Stimulated activated CD8-positive, alpha-beta memory T cell treated with anti-CD3 and anti-CD28 coated beads, Interleukin-7, amount 100 ng/mL, for 1 hour (primary cell): Measurements from ENCODE around the gene C20orf202.
A peak's percentile ranks its signal among the peaks of the same experiment; 100 is the strongest.

Experiments used
- DNase-seq, 2 donors: peaks; one replicate each; pipeline ENCODE4 v3.0.0-alpha.2; 2020; ENCODE audit warnings: low read depth in 2 of 2

The C20orf202 gene

DNA sequence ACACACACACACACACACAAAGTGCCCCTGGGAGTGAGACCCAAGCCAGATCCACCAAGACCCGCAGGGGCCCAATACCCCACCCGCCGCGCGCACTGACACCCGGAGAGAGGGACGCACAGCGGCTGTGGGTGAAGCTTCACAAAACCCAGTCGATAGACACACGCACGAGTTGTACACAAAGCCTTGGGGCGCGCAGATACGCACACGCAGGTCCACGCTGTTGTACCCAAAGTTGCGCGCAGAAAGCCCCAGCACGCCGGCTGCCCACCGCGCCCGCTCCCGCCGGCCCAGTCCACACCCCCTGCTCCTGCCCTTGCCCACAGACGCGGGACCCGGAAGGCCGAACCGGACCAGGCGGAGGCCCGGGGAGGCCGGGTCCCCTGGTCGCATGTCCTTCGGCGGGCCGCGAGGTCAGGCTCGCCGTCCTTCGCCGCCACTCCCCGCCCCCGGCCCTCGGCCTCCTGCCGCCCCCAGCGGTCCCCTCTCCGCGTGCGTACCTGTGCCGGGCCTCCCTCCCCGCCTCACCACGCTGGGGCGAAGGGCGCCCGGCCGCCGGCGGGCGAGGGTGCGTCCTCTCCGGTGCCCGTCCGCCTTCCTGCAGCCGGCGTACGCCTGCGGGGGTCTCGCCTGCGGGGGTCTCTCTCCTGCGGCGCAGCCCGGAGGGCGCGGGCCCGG lies 18.5 kb upstream of the C20orf202 start, which contains the start of gene TMEM74B:
Gene TMEM74B (minus strand): TSS at position 344 of the 678 bp plus-strand sequence. CDS start 1,180 bp downstream, outside the sequence.
- no peak for DNase-seq

DNA sequence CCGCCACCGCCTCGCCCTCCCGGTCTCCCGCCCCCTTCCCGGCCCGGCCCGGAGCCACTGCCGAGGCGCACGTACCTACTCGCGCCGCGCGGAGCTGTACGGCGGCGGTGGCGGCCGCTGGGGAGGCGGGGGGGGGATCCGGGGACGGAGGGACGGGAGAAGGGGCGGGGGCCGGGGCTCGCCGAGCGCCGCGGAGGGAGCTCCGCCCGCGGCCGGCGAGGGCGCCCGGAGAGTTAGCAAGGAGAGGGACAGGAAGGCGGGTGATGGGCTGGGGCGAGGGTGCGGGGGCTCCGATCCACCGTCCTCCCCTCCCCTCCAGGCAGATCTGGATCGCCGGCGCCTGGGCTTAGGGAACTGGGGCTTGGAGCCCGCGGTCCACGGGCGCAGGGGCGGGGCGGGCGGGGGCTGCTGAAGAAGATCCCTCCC lies 17.9 kb upstream of the C20orf202 start:
- no peak for DNase-seq

DNA sequence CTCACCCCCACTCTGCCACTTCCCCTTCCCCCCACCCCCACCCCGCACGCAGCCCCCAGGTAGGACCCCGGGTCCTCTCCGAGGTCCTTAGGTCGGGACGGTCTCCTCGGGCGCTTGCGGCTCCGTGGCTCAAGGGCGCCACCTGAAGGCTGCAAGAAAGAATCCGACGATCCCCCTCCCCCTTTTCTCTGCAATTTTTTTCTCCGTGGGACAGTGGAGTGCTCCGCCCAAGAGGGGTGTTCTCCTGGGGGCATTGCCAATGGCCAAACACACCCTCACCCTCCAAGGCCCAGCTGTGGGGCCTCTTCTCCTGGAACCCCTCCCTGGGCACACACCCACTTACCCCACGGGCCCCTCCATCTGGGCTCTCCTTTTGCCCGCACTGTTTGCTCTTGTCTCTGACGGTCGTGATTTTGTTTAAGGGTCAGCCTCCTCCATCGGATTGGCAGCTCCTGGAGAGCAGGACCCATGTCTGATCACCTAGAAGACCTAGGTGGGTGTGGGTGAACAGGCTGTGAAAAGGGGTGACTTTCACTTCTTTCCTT lies 17.4 kb upstream of the C20orf202 start:
- peak in 1 of 2 donors; percentile 4 for DNase-seq

DNA sequence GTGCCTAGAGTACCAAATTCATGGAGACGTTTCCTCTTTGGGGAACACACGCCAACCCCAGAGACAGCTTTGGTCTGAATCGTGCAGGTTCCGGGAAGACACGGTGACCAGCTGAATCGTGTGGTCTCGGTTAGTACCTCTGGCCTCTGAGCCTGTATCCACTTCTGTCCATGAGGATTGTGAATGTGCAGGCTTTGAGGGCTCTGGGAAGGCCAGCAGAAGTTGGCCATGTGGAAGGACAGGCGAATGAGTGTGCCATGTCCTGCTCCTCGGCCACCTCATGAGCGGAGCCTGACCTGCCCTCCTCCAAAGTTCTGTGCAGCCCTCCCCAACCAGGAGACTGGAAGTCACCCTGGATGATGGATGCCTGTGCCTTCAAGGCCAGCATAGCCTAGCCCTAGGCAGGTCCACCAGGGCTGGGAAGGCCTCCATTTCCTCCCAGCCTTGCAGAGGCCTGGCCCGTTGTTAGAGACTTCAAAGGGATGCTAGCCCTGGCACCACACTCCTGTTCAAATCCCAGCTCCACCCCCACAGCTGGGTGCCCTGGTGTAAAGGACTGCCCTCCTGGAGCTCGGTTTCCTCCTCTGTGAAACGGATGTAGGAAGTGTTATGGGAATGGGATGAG lies 16.8 kb upstream of the C20orf202 start:
- DNase-seq = no peak

DNA sequence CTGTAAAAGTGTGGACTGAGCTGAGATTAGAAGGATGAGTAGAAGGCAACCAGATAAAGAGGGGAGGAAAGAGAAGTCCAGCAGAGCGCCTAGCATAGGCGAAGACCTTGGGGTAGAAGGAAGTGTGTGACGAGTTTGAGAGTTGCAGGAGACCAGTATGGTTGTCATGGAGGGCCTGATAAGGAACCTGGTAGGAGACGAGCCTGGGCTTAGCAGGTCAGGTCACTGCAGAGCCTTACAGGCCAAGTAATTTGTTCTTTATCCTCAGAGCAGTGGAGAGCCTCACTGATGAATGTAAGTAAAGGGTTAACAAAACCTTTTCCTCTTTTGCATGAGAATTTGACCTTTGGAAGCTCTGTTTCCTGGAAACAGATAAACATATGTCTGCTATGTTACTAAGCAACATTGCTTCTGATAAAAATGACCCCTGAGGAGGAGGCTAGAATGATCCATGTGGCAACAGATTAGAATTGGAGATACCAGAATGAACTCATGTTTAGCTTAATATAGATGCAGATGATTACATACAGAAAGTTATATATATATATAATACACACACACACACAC lies 15.6 kb upstream of the C20orf202 start:
- DNase-seq = no peak

DNA sequence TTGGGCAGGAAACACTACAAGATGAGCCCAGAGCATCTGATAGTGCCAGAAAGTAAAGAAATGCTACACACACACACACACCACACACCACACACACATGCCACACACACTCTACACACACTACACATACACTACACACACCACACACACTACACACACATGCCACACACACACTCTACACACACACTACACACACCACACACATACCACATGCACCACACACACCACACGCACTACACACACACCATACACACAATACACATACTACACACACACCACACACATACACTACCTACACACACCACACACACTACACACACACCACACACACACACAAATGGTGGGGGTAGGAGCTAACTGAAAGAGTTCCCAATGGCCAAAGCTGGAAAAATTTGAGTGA lies 14.9 kb upstream of the C20orf202 start:
- no peak for DNase-seq

DNA sequence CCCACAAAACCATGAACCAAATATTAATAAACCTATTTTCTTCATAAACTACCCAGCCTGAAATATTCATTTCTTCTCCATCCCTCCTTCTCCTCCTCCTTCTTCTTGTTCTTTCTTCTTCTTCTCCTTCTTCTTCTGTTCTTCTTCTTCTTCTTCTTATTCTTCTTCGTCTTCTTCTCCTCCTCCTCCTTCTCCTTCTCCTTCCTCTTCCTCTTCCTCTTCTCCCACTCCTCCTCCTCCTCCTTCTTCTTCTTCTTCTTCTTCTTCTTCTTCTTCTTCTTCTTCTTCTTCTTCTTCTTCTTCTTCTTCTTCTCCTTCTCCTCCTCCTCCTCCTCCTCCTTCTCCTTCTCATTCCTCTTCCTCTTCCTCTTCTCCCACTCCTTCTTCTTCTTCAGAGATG lies 13.4 kb upstream of the C20orf202 start:
- no peak for DNase-seq

DNA sequence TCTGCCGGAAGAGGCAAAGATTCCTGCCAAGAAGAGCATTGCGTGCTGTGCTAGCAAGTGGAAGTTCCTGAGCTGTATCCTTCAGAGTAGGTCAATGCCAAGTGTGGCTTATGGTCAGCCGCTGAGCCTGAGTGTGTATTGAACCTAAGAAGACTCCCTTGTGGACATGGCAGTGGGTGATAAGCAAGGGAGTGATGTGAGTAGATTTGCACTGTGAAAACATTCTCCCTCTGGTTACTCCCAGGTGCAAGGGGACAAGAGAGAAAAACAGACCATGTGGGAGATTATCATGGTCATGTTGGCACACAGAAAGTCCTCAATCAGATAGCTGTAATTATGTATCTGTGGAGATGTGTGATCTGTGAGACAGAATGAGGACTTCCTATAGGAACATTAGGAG lies 12.4 kb upstream of the C20orf202 start:
- DNase-seq = no peak

DNA sequence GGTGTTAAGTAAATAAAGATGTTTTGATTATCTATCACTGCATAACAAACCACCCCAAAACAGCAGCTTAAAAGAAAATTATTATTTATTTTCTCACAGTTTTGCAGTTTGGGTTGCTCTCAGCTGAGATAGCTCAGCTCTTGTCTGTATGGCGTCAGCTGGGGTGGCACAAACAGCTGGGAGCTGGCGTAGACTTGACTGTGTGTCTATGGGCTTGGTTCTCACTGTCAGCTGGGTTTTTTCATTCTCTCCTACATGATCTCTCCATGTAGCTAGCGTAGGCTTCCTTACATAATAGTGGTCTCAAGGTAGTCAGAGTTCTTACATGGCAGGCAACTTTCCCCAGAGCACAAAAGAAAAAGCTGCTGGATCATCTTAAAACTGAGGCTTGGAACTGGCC lies 12.0 kb upstream of the C20orf202 start:
- DNase-seq = no peak

DNA sequence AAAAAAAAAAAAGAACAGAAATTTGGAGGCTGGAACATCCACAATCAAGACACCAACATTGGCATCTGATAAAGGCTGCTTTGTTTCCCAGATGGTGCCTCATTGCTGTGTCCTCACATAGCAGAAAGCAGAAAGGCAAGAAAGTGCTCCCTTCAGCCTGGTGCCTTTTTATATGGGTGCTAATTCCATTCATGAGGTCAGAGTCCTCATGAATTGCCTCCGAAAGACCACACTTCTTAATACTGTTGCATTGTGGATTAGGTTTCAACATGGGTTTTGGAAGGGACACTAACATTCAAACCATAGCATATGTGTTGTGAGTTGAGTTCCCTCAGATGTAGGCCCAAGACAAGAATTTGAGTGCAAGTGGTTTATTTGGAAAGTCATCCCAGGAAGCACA lies 8.0 kb upstream of the C20orf202 start:
- DNase-seq = no peak

DNA sequence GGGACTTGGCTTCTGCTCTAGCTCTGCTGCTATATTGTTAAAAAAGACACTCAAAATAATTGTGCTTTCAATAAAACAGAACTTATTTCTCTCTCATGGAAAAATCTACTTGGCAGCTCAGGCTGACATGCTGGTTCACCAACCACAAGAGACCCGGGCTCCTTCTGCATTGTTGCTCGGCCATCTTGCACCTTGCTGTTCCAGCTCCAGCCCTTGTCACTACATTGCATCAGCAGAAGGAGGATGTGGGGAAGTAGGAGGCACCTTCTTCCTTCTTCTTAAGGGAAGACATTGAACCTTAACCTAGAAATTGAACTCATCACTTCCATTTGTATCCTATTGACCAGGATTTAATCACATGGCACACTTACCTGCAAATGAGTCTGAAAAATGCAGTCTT lies 6.6 kb upstream of the C20orf202 start:
- DNase-seq = no peak

DNA sequence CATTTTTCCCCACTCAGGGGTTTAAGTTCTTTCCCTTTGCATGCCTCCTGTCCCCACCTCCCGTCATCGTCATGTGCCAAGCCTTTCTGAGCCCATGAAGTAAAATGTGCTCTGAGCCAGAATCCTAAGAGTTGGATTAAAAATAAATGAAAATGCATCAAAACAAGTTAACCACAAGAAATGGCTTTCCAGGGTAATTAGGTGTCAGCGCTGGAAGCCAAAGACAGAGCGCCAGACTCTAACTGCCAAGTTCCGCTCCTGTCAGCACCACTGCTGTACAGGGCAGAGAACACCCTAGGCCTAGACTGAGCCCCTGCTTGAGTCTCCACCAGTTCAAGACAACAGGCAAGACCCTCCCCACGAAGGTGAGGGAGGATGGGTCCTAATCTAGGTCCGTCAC lies 5.5 kb upstream of the C20orf202 start:
- DNase-seq = no peak

DNA sequence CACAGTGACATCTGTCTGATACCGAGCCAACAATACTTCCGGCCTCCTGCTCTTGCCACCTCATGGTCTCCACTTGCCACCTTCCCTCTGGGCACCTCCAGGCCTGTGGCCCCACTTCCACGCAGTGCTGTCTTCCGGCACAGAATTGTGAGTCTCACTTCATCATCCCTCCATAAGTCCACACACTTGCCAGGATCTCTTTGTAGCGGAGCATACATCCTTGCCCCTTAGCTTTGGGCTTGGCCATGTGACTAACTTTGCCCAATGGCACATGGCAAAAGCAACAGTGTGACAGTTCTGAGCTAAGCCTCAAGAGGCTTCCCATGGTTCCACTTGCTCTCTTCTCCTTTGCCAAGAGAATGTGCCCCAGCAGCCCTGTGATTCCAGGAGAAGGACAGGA lies 4.5 kb upstream of the C20orf202 start:
- no peak for DNase-seq

DNA sequence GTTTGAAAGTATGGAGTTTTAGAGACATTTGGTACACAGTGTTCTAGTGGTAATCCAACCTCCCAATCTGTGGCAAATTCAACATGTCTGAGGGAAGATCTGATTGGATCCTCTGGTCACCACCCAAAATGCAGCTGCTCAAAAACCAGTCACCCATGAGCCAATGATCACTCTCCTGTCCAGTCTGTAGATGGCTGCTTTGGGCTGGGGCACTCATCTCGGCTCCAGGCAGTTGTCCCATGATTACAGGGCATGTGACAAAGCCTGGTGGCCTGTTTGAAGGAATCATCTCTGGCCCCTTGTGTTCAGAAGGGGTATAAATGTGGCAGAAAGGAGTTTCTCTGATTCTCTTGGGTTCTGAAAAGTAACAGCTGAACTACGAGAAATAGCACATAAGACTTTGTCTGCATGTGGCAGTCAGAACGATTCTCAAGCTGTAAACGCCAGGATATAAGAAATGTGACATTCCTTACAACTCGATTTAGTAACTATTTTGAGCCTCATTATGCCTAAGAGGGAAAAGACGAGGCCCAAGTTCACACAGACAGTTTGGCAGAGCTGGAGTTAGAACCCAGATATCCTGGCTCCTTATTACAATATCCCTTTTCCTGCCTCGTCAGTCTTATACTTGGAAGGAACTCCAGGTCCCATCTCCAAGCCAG lies 3.9 kb upstream of the C20orf202 start:
- no peak for DNase-seq

DNA sequence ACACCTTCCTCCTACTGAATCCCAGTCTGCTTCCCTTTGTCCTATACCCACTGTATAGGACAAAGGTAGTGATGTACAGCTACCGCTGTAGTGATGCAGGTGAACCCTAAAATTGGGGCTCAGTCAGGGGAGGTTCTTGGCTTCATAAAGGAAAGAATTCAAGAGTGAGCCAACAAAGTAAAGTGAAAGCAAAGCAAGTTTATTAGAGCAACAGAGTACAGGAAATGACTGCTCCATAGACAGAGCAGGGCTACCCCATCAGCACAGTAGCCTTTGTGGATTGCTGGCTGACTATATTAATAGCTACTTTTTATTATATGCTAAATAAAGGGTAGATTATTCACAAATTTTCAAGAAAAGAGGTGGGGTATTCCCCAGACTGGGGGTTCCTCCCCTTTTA lies 3.3 kb upstream of the C20orf202 start:
- DNase-seq = no peak

DNA sequence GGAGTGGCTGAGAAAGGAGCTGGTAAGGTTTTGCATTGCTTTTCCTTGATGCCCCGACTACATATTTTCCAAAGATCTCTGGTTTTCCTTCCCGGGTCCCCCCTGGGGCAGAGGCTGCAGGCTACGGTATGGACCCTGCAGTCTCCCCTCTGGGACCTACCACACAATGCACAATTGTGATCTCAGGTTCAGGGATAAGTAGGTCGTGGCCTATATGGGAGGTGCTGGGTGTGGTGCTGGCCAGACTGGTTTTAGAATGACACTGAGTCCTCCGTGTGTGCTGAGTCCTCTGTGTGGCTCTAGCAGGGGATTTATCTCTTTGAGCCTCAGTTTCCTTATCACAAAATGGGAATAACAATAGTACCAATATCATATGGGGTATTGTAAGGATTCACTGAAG lies 376 bp downstream of the C20orf202 start:
- no peak for DNase-seq

DNA sequence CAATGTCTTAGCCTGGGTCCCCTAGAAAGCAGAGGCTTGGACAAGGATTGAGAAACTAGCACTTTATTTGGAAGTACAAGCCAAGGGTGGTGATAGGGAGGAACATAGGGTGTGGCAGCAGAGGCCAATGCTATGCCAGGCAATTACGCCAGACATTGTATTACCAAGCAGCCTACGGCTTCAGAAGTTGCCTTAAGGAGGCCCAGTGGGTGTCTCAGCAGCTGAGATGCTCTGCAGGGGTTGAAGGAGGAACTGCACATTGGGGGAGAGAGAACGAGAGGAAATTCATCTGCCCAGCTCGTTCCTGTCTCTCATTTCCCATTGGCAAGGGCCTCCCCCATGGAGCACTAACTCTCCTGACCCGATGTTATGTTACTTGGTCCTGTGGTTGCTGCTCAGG lies 859 bp downstream of the C20orf202 start:
- DNase-seq = no peak

DNA sequence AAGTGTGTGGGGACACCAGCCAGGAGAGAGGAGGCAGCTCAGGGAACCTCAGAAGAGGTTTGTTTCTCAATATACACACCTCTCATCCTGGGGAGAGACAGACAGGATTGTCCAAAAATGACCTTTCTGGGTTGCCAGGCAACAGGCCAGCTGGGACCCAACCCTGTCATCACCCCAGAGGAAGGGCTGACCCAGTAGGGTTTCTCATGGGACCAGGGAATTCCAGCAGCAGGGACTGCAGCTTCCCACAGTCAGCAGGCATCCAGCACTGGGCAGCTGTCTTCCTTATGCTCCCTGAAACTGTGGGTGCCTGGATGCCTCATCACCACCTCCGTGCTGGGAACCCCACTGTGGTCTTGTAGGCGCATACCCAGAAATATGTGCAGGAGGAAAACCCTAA lies 1.3 kb downstream of the C20orf202 start:
- no peak for DNase-seq

DNA sequence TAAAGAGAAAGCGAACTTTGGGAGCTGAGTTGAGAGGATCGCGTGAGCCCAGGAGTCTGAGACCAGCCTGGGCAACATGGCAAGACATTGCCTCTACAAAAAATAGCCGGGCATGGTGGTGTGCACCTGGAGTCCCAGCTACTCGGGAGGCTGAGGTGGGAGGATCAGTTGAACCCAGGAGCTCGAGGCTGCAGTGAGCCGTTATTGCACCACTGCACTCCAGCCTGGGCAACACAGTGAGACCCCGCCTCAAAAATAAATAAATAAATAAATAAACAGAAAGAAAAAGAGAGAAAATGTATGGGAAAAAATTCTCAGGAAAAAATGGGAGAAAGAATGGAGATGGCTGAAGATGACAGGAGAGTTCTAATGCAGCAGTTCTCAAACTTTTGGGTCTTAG lies 2.5 kb downstream of the C20orf202 start:
- no peak for DNase-seq

DNA sequence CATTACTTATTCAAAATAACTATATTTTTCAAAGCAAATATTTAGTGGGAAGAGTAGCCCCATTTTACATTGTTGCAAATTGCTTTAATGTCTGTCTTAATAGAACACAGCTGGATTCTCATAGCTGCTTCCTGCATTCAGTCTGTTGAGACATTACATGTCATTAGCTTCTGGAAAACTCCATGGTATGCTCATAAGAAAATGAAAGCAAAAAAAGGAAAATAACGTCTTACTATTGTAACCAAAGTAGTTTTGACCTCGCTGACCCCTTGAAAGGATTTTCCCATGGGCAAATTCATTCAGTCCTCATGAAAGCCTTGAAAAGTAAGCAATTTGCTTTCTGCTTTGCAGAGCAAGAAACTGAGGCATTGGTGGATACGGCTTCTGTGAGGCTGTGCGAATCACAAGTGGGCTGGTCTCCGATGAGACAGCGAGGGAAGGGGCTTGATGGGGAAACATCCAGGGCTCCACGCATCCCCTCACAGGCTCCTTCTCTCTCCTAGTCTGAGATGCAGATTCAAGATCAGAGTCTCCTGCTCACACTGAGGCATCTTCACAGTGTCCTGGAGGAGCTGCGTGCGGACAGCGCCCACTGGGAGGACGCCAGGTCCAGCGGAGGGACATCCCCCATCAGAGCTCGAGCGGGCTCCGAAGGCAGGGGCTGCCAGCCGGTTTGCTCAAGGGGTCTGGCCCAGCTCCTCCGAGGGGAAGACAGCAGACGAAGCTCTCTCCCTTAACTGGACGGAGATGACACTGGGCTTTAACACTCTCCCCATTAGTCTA lies 3.3 kb downstream of the C20orf202 start:
- no peak for DNase-seq

DNA sequence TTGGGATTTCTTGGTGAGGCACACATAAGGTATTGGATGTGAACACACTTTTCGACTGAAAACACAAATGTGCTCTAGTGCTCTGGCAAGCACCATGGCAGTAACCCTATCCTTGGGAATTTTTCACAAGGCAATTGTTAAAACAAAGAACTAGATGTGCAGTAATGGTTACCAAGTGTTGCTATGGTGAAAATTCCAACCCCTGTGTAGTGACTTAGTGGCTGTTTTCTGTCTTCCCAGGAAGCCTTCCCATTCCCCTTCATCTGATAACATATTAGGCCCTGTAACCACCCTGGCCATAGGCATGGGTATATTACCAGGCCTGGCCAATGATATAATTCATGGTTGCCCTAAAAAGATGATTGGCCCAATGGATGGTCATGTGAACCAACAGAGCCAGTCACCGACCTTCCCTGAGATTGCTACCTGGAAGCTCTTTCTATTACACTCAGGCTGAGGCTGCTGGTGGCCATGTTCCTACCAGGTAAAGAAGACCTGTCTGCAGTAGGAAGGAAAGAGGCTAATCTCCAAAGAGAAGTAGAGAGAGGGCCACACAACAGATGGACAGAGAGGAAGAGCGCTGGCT lies 4.1 kb downstream of the C20orf202 start:
- no peak for DNase-seq
